Lung (tissue), 12 donors: ENCODE results near the gene RETSAT. TPM values are rescaled to one million over a fixed set of nuclear protein-coding genes. Genes with fewer than 3 reads are reported as not detected.

Experiments
- ATAC-seq: fragments of 200-7000 bp; cut with Tn5 transposase; one replicate; pipeline ENCODE4 v1.9.1; 2020; ENCODE audit warnings: moderate number of reproducible peaks; ENCODE audit not compliant: insufficient read depth, low FRiP score
- DNase-seq, 3 donors: peaks; one replicate each; pipeline ENCODE4 v3.0.0-alpha.2; 2013 to 2017
- H3K27ac ChIP-seq, 2 donors: one replicate each; pipeline ENCODE4 v1.5.1; 2013; ENCODE audit warnings: mild to moderate bottlenecking in 2 of 2, moderate library complexity in 2 of 2, control low read depth in 1 of 2, inconsistent platforms in 1 of 2, low read depth in 1 of 2, low read length in 1 of 2
- H3K27me3 ChIP-seq, 3 donors: one replicate each; pipeline ENCODE4 v1.5.1; 2013; ENCODE audit warnings: low read length in 2 of 3; ENCODE audit not compliant: control insufficient read depth in 3 of 3, insufficient read depth in 3 of 3
- H3K36me3 ChIP-seq, 4 donors: one replicate each; pipeline ENCODE4 v1.5.1; 2013; ENCODE audit warnings: low read length in 4 of 4, mild to moderate bottlenecking in 1 of 4, moderate library complexity in 1 of 4; ENCODE audit not compliant: control insufficient read depth in 4 of 4, insufficient read depth in 4 of 4
- H3K4me1 ChIP-seq, 5 donors: one replicate each; pipeline ENCODE4 v1.5.1; 2013; ENCODE audit warnings: low read length in 5 of 5, mild to moderate bottlenecking in 2 of 5, moderate library complexity in 1 of 5; ENCODE audit not compliant: control insufficient read depth in 5 of 5, insufficient read depth in 5 of 5
- H3K4me3 ChIP-seq: one replicate; pipeline ENCODE4 v1.5.1; 2013; ENCODE audit warnings: mild to moderate bottlenecking, control low read depth, moderate library complexity
- H3K9ac ChIP-seq, 2 donors: one replicate each; pipeline ENCODE4 v1.5.1; 2013; ENCODE audit warnings: low read length in 2 of 2, control low read depth in 1 of 2; ENCODE audit not compliant: insufficient read depth in 1 of 2
- H3K9me3 ChIP-seq, 4 donors: one replicate each; pipeline ENCODE4 v1.5.1; 2013; ENCODE audit warnings: low read length in 3 of 4, mild to moderate bottlenecking in 1 of 4, moderate library complexity in 1 of 4; ENCODE audit not compliant: control insufficient read depth in 4 of 4, insufficient read depth in 3 of 4
- CTCF ChIP-seq: IDR thresholded peaks from 2 replicates; pipeline ENCODE4 v1.5.1; 2012; ENCODE audit warnings: mild to moderate bottlenecking; ENCODE audit errors: control extremely low read depth, extremely low read depth
- WGBS, 2 donors: extraction: QIAGEN DNeasy Blood & Tissue Kit; methylation state at CpG; one replicate each; pipeline ENCODE4 v1.1.7; 2013; 5-methylcytosine and 5-hydroxymethylcytosine counted together
- polyA plus RNA-seq, 2 donors: library from polyadenylated mRNA; stranded (reverse); fragments of 200-250 nt; gene quantifications; one replicate each; pipeline ENCODE4 v1.2.1, GENCODE V29; 2013
- total RNA-seq, 2 donors: library from RNA; depleted of rRNA in 1 of 2; stranded (reverse); fragments of >200 nt in 1 of 2; gene quantifications; one replicate each; pipeline ENCODE4 v1.2.1, GENCODE V29; 2014 to 2021
- donor health status: control.
- donor health status: control.
- donor health status: Bipolar disorder and iron deficiency.
- donor health status: healthy.
- donor health status: DM: yes; HTN: yes; CAD: no.

Gene RETSAT
- total and polyA plus RNA-seq, 4 donors, result 19.6 to 55.4 (median 24.8) TPM

- Histone ChIP-seq H3K9ac (peak overlapping the region in 1 of 2 donors; percentile 53), H3K4me3 (no peak overlapping the region), H3K27ac (no peak overlapping the region), H3K36me3 (peaks cover 0 to 39% (median 0%) of the 10 kb centered on the region in 4 donors), H3K9me3 (no peaks in the 10 kb centered on the region), H3K4me1 (peaks cover 0 to 6% (median 0%) of the 10 kb centered on the region in 5 donors), H3K27me3 (no peaks in the 10 kb centered on the region)
- DNase-seq (no peak), ATAC-seq (no peak)
- TF ChIP-seq CTCF, result no peak
- 93 to 95% methylated on average over 14 of the region's 14 CpGs for WGBS, 2 donors
Measured at GRCh38 chr2:85395912-85396475, 41.7 kb upstream of the RETSAT start.

- H3K4me3 ChIP-seq, result no peak overlapping the region
- no peak overlapping the region for H3K9ac ChIP-seq
- no peak for TF ChIP-seq CTCF
- ATAC-seq (no peak), DNase-seq (no peak)
- 88 to 95% methylated on average over 6 of the region's 6 CpGs for WGBS, 2 donors
- peaks cover 0 to 6% (median 0%) of the 10 kb centered on the region in 5 donors for H3K4me1 ChIP-seq
- peaks cover 0 to 46% (median 0%) of the 10 kb centered on the region in 4 donors for H3K36me3 ChIP-seq
- no peaks in the 10 kb centered on the region for H3K9me3 ChIP-seq
- H3K27ac ChIP-seq, result no peak overlapping the region
- H3K27me3 ChIP-seq, result no peaks in the 10 kb centered on the region
Measured at GRCh38 chr2:85394976-85395375, 40.6 kb upstream of the RETSAT start.

GRCh38 chr2:85394261-85394681, 39.9 kb upstream of the RETSAT start:
- Histone ChIP-seq H3K27ac (no peak overlapping the region), H3K4me3 (no peak overlapping the region), H3K9ac (no peak overlapping the region), H3K36me3 (peaks cover 0 to 51% (median 3%) of the 10 kb centered on the region in 4 donors), H3K4me1 (peaks cover 0 to 6% (median 0%) of the 10 kb centered on the region in 5 donors), H3K27me3 (no peaks in the 10 kb centered on the region), H3K9me3 (no peaks in the 10 kb centered on the region)
- DNase-seq, result no peak
- no peak for TF ChIP-seq CTCF
- no peak for ATAC-seq
- WGBS, 2 donors, result 90 to 96% methylated on average over 4 of the region's 4 CpGs

- Histone ChIP-seq H3K9ac (no peak overlapping the region), H3K36me3 (peaks cover 0 to 53% (median 4%) of the 10 kb centered on the region in 4 donors), H3K27me3 (no peaks in the 10 kb centered on the region), H3K4me3 (no peak overlapping the region), H3K4me1 (peaks cover 0 to 6% (median 0%) of the 10 kb centered on the region in 5 donors), H3K27ac (no peak overlapping the region), H3K9me3 (no peaks in the 10 kb centered on the region)
- WGBS, 2 donors, result 95 to 98% methylated on average over 4 of the region's 4 CpGs
- ATAC-seq (no peak), DNase-seq (no peak)
- no peak for TF ChIP-seq CTCF
Measured at GRCh38 chr2:85393836-85394235, 39.5 kb upstream of the RETSAT start.
